ENCODE measurements around the gene RIMS3.
A peak's percentile ranks its signal among the peaks of the same experiment; 100 is the strongest.
"Not testable (repeated sequence)": the region's sequence is repeated elsewhere in the genome, so short reads cannot be mapped to it uniquely, and the experiment has no call there.

Gene RIMS3

GRCh38 chr1:40704817-40705733 is 39.6 kb upstream of the RIMS3 start:
- H3K4me3 ChIP-seq (ENCODE audit: low read length in 2 of 2), result no peak overlapping the region
- no peaks in the 10 kb centered on the region for H3K9me3 ChIP-seq (ENCODE audit: control insufficient read depth in 2 of 2, low read length in 2 of 2)
- no peaks in the 10 kb centered on the region for H3K27me3 ChIP-seq (ENCODE audit: control insufficient read depth in 2 of 2, insufficient read depth in 2 of 2, low read length in 2 of 2)
- peaks cover 11 to 13% of the 10 kb centered on the region in 2 donors for H3K4me1 ChIP-seq (ENCODE audit: control insufficient read depth in 2 of 2, insufficient read depth in 2 of 2, low read length in 2 of 2)
- no peaks in the 10 kb centered on the region for H3K36me3 ChIP-seq (ENCODE audit: control insufficient read depth in 2 of 2, insufficient read depth in 2 of 2, low read length in 2 of 2)
- H3K27ac ChIP-seq (ENCODE audit: low read depth in 2 of 2, low read length in 2 of 2), result no peak overlapping the region
- H3K9ac ChIP-seq (ENCODE audit: low read depth in 1 of 2, low read length in 2 of 2), result no peak overlapping the region

- H3K36me3 ChIP-seq (ENCODE audit: control insufficient read depth in 2 of 2, insufficient read depth in 2 of 2, low read length in 2 of 2), result no peaks in the 10 kb centered on the region
- peaks cover 2 to 4% of the 10 kb centered on the region in 2 donors for H3K4me1 ChIP-seq (ENCODE audit: control insufficient read depth in 2 of 2, insufficient read depth in 2 of 2, low read length in 2 of 2)
- H3K27me3 ChIP-seq (ENCODE audit: control insufficient read depth in 2 of 2, insufficient read depth in 2 of 2, low read length in 2 of 2), result no peaks in the 10 kb centered on the region
- no peak overlapping the region for H3K4me3 ChIP-seq (ENCODE audit: low read length in 2 of 2)
- no peak overlapping the region for H3K27ac ChIP-seq (ENCODE audit: low read depth in 2 of 2, low read length in 2 of 2)
- H3K9ac ChIP-seq (ENCODE audit: low read depth in 1 of 2, low read length in 2 of 2), result no peak overlapping the region
- H3K9me3 ChIP-seq (ENCODE audit: control insufficient read depth in 2 of 2, low read length in 2 of 2), result no peaks in the 10 kb centered on the region
These were observed 37.8 kb upstream of the RIMS3 start for GRCh38 chr1:40703316-40703715.

DNA sequence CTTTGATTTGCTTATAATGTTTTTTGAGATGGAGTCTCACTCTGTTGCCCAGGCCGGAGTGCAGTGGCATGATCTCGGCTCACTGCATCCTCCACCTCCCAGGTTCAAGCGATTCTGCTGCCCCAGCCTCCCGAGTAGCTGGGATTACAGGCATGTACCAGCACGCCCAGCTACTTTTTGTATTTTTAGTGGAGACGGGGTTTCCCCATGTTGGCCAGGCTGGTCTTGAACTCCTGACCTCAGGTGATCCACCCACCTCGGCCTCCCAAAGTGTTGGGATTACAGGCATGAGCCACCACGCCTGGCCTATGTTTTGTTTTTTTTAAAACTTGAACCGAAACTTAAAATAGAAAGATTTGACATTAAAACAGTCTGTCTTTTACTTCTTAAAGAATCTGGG is 37.3 kb upstream of the RIMS3 start:
- not testable (repeated sequence) for H3K4me3 ChIP-seq (ENCODE audit: low read length in 2 of 2); H3K4me1 ChIP-seq (ENCODE audit: control insufficient read depth in 2 of 2, insufficient read depth in 2 of 2, low read length in 2 of 2); H3K27ac ChIP-seq (ENCODE audit: low read depth in 2 of 2, low read length in 2 of 2)

GRCh38 chr1:40701684-40702083 is 36.2 kb upstream of the RIMS3 start:
- no peak overlapping the region for H3K4me3 ChIP-seq (ENCODE audit: low read length in 2 of 2)
- no peak overlapping the region for H3K9ac ChIP-seq (ENCODE audit: low read depth in 1 of 2, low read length in 2 of 2)
- H3K27ac ChIP-seq (ENCODE audit: low read depth in 2 of 2, low read length in 2 of 2), result no peak overlapping the region
- H3K9me3 ChIP-seq (ENCODE audit: control insufficient read depth in 2 of 2, low read length in 2 of 2), result no peaks in the 10 kb centered on the region
- no peaks in the 10 kb centered on the region for H3K36me3 ChIP-seq (ENCODE audit: control insufficient read depth in 2 of 2, insufficient read depth in 2 of 2, low read length in 2 of 2)
- no peaks in the 10 kb centered on the region for H3K27me3 ChIP-seq (ENCODE audit: control insufficient read depth in 2 of 2, insufficient read depth in 2 of 2, low read length in 2 of 2)
- no peaks in the 10 kb centered on the region for H3K4me1 ChIP-seq (ENCODE audit: control insufficient read depth in 2 of 2, insufficient read depth in 2 of 2, low read length in 2 of 2)

More for the DNA sequence above, 37.3 kb upstream of the RIMS3 start:
- H3K9ac ChIP-seq (ENCODE audit: low read depth in 1 of 2, low read length in 2 of 2); H3K27me3 ChIP-seq (ENCODE audit: control insufficient read depth in 2 of 2, insufficient read depth in 2 of 2, low read length in 2 of 2); H3K36me3 ChIP-seq (ENCODE audit: control insufficient read depth in 2 of 2, insufficient read depth in 2 of 2, low read length in 2 of 2); H3K9me3 ChIP-seq (ENCODE audit: control insufficient read depth in 2 of 2, low read length in 2 of 2): not testable (repeated sequence)

DNA sequence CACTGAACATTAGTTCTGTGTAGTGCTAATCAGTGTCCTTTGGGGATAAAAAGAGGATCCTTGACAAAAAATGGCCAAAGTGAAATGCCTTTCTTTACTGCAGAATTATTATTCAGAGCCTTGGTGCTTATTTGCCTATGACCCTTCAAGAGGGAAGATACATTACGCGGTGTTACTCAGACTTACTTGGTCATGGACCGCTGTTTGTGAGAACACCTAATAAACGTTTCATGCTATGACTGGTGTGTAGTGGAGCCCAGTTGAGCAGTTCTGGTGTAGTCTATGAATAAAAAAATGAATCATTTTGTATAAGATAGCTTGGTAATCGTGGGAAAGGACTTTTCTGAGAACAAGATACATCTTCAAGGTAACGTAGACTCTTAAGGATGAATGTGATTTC is 34.3 kb upstream of the RIMS3 start:
- H3K9me3 ChIP-seq (ENCODE audit: control insufficient read depth in 2 of 2, low read length in 2 of 2), result no peaks in the 10 kb centered on the region
- H3K27me3 ChIP-seq (ENCODE audit: control insufficient read depth in 2 of 2, insufficient read depth in 2 of 2, low read length in 2 of 2), result no peaks in the 10 kb centered on the region
- no peak overlapping the region for H3K9ac ChIP-seq (ENCODE audit: low read depth in 1 of 2, low read length in 2 of 2)
- H3K4me3 ChIP-seq (ENCODE audit: low read length in 2 of 2), result no peak overlapping the region
- no peak overlapping the region for H3K27ac ChIP-seq (ENCODE audit: low read depth in 2 of 2, low read length in 2 of 2)
- no peaks in the 10 kb centered on the region for H3K4me1 ChIP-seq (ENCODE audit: control insufficient read depth in 2 of 2, insufficient read depth in 2 of 2, low read length in 2 of 2)
- H3K36me3 ChIP-seq (ENCODE audit: control insufficient read depth in 2 of 2, insufficient read depth in 2 of 2, low read length in 2 of 2), result peaks cover 0 to 2% of the 10 kb centered on the region in 2 donors

- H3K27ac ChIP-seq (ENCODE audit: low read depth in 2 of 2, low read length in 2 of 2), result no peak overlapping the region
These were observed 32.0 kb upstream of the RIMS3 start for GRCh38 chr1:40697436-40697835.

DNA sequence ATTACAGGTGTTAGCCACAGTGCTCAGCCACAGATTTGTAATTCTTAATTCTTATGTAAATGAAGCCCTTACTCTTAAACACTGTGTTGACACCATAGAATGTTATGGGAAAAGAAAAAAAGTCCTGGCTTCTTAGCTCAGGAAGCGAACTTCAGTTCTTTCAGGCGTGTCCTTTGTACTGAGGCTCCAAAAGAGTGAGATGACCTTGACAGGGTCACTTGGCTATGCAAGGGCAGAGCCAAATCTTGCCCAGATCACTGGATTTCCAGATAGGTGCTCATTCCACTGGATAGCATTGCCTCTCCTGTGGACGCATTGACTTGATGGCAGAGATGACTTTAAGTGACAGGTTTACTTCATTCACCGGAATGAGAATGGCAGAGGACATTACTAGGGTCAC is 30.8 kb upstream of the RIMS3 start:
- H3K4me1 ChIP-seq (ENCODE audit: control insufficient read depth in 2 of 2, insufficient read depth in 2 of 2, low read length in 2 of 2), result peaks cover 14 to 19% of the 10 kb centered on the region in 2 donors

More at GRCh38 chr1:40697436-40697835, 32.0 kb upstream of the RIMS3 start:
- Histone ChIP-seq H3K4me1 (ENCODE audit: control insufficient read depth in 2 of 2, insufficient read depth in 2 of 2, low read length in 2 of 2) (peaks cover 10 to 16% of the 10 kb centered on the region in 2 donors), H3K36me3 (ENCODE audit: control insufficient read depth in 2 of 2, insufficient read depth in 2 of 2, low read length in 2 of 2) (peaks cover 0 to 2% of the 10 kb centered on the region in 2 donors), H3K9ac (ENCODE audit: low read depth in 1 of 2, low read length in 2 of 2) (no peak overlapping the region), H3K27me3 (ENCODE audit: control insufficient read depth in 2 of 2, insufficient read depth in 2 of 2, low read length in 2 of 2) (no peaks in the 10 kb centered on the region), H3K9me3 (ENCODE audit: control insufficient read depth in 2 of 2, low read length in 2 of 2) (no peaks in the 10 kb centered on the region), H3K4me3 (ENCODE audit: low read length in 2 of 2) (no peak overlapping the region)

GRCh38 chr1:40694353-40694874 is 28.9 kb upstream of the RIMS3 start:
- H3K27me3 ChIP-seq (ENCODE audit: control insufficient read depth in 2 of 2, insufficient read depth in 2 of 2, low read length in 2 of 2), result no peaks in the 10 kb centered on the region
- H3K36me3 ChIP-seq (ENCODE audit: control insufficient read depth in 2 of 2, insufficient read depth in 2 of 2, low read length in 2 of 2), result peaks cover 0 to 2% of the 10 kb centered on the region in 2 donors
- no peak overlapping the region for H3K9ac ChIP-seq (ENCODE audit: low read depth in 1 of 2, low read length in 2 of 2)
- no peak overlapping the region for H3K4me3 ChIP-seq (ENCODE audit: low read length in 2 of 2)
- H3K9me3 ChIP-seq (ENCODE audit: control insufficient read depth in 2 of 2, low read length in 2 of 2), result no peaks in the 10 kb centered on the region
- peaks cover 19 to 24% of the 10 kb centered on the region in 2 donors for H3K4me1 ChIP-seq (ENCODE audit: control insufficient read depth in 2 of 2, insufficient read depth in 2 of 2, low read length in 2 of 2)
- no peak overlapping the region for H3K27ac ChIP-seq (ENCODE audit: low read depth in 2 of 2, low read length in 2 of 2)

More for the DNA sequence above, 30.8 kb upstream of the RIMS3 start:
- H3K27ac ChIP-seq (ENCODE audit: low read depth in 2 of 2, low read length in 2 of 2), result no peak overlapping the region
- H3K9ac ChIP-seq (ENCODE audit: low read depth in 1 of 2, low read length in 2 of 2), result no peak overlapping the region
- H3K27me3 ChIP-seq (ENCODE audit: control insufficient read depth in 2 of 2, insufficient read depth in 2 of 2, low read length in 2 of 2), result no peaks in the 10 kb centered on the region
- peaks cover 0 to 2% of the 10 kb centered on the region in 2 donors for H3K36me3 ChIP-seq (ENCODE audit: control insufficient read depth in 2 of 2, insufficient read depth in 2 of 2, low read length in 2 of 2)
- H3K4me3 ChIP-seq (ENCODE audit: low read length in 2 of 2), result no peak overlapping the region
- H3K9me3 ChIP-seq (ENCODE audit: control insufficient read depth in 2 of 2, low read length in 2 of 2), result no peaks in the 10 kb centered on the region

DNA sequence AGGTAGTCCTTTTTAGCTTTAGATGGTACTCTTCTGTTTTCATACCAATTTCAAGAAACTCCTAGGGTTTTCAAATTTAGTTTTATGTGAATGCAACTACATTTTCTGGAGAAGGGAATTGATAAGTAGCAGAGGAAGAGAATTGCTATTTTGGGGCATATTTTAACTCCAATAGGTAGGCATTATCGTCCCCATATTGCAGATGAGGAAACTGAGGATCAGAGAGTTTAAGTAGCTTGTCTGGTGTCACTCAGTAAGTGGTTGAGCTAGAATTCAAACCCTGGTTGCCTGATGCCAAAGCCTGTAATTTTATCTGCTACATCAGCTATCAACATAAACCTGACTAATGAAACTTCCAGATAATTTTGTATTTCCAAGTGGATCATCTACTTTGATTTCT is 27.9 kb upstream of the RIMS3 start:
- Histone ChIP-seq H3K27me3 (ENCODE audit: control insufficient read depth in 2 of 2, insufficient read depth in 2 of 2, low read length in 2 of 2) (no peaks in the 10 kb centered on the region), H3K9me3 (ENCODE audit: control insufficient read depth in 2 of 2, low read length in 2 of 2) (no peaks in the 10 kb centered on the region), H3K9ac (ENCODE audit: low read depth in 1 of 2, low read length in 2 of 2) (no peak overlapping the region), H3K27ac (ENCODE audit: low read depth in 2 of 2, low read length in 2 of 2) (no peak overlapping the region), H3K36me3 (ENCODE audit: control insufficient read depth in 2 of 2, insufficient read depth in 2 of 2, low read length in 2 of 2) (peaks cover 0 to 2% of the 10 kb centered on the region in 2 donors), H3K4me3 (ENCODE audit: low read length in 2 of 2) (no peak overlapping the region), H3K4me1 (ENCODE audit: control insufficient read depth in 2 of 2, insufficient read depth in 2 of 2, low read length in 2 of 2) (peaks cover 19 to 24% of the 10 kb centered on the region in 2 donors)

DNA sequence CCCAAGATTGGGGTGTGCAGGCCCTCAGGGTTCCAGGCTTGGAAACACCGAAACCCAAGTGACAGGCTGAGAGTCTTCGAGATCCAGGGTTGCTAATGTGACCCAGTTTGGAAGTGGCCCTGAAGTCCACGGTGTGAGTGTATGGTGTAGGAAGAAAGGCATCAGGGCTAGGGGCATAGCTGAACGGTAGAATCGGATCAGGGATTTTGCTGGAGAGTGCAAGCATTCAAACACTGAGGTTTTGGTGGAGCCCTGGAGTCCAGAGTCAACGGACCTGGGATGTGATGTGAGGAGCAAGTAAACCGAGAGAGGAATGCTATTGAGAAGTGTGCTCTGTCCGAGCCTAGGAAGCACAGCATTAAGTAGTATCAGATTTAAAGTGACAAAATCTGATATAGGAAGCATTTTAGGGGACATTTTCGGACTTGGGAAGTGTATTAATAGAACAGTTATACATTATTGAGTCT is 27.0 kb upstream of the RIMS3 start:
- Histone ChIP-seq H3K27ac (ENCODE audit: low read depth in 2 of 2, low read length in 2 of 2) (peak overlapping the region; percentile 99), H3K4me3 (ENCODE audit: low read length in 2 of 2) (peak overlapping the region; percentile 90 to 96), H3K36me3 (ENCODE audit: control insufficient read depth in 2 of 2, insufficient read depth in 2 of 2, low read length in 2 of 2) (peaks cover 0 to 2% of the 10 kb centered on the region in 2 donors), H3K27me3 (ENCODE audit: control insufficient read depth in 2 of 2, insufficient read depth in 2 of 2, low read length in 2 of 2) (no peaks in the 10 kb centered on the region), H3K4me1 (ENCODE audit: control insufficient read depth in 2 of 2, insufficient read depth in 2 of 2, low read length in 2 of 2) (peaks cover 19 to 24% of the 10 kb centered on the region in 2 donors), H3K9ac (ENCODE audit: low read depth in 1 of 2, low read length in 2 of 2) (peak overlapping the region; percentile 78 to 99), H3K9me3 (ENCODE audit: control insufficient read depth in 2 of 2, low read length in 2 of 2) (no peaks in the 10 kb centered on the region)
